Measurements from ENCODE around the gene PTPRN2. TPM values are rescaled to one million over a fixed set of nuclear protein-coding genes. Genes with fewer than 3 reads are reported as not detected.
"Not testable (repeated sequence)": the region's sequence is repeated elsewhere in the genome, so short reads cannot be mapped to it uniquely, and the experiment has no call there.

Gene PTPRN2
- total RNA-seq, 8 experiments from 2014 or later: 0.10 to 19.7 (median 10.8) TPM; not detected in 1

DNA sequence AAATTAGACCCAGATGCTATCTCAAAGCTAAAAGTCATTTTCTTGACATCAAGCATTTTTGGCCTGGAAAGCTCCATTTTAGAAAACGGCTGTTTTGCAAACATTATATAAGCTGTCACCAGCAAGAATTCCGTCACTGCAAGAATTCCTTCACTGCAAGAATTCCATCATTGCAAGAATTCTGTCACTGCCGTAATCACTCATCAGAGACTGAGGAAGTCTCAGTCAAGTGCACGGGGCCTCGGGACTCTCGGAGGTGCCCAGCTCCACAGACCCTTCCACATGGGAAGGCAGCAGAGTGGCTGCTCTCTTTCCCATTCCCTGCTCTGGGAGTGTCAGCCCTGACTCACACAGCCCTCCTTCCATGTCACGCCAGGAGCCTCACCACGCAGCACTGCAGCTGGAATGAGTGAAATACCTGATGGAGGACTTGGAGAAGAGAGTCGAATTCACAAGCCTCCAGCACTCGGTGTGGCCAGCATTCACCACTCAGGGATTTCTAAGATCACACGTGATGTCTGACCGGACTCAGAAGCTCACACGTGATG is 168.3 kb downstream of the PTPRN2 start:
- ATAC-seq (replicated peaks in 6 of 8): no peak
- in situ Hi-C loops (cut with MboI; ENCODE audit: low pct_unique_long_range_greater_than_20kb in 2 of 9, low sequenced_read_pairs in 9 of 9, unreplicated experiment in 9 of 9): no loop called here
- WGBS, 10 experiments: 7 to 83% (median 51%) methylated on average over 1 to 12 of the region's 13 CpGs; no CpG with 5 or more reads in 1 of the 10 experiments
- Histone ChIP-seq H3K4me3 (no peak overlapping the region), H3K27ac (no peak overlapping the region), H3K4me1 (replicated peaks in 1 of 2) (peaks cover 5 to 11% of the 10 kb centered on the region in 2 donors)

DNA sequence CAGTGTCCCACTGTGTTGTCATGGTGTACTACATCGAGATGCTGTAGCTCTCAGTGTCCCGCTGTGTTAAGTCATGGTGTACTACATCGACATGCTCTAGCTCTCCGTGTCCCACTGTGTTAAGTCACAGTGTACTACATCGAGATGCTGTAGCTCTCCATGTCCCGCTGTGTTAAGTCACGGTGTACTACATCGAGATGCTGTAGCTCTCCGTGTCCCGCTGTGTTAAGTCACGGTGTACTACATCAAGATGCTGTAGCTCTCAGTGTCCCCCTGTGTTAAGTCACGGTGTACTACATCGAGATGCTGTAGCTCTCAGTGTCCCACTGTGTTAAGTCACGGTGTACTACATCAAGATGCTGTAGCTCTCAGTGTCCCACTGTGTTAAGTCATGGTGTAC is 169.2 kb downstream of the PTPRN2 start:
- in situ Hi-C loops (cut with MboI; ENCODE audit: low pct_unique_long_range_greater_than_20kb in 2 of 9, low sequenced_read_pairs in 9 of 9, unreplicated experiment in 9 of 9); H3K27ac ChIP-seq; H3K4me3 ChIP-seq; ATAC-seq (replicated peaks in 6 of 8): not testable (repeated sequence)
- WGBS, 10 experiments: 0 to 84% (median 80%) methylated on average over 1 to 9 of the region's 14 CpGs; no CpG with 5 or more reads in 3 of the 10 experiments
- H3K4me1 ChIP-seq (replicated peaks in 1 of 2): peaks cover 8 to 19% of the 10 kb centered on the region in 2 donors

DNA sequence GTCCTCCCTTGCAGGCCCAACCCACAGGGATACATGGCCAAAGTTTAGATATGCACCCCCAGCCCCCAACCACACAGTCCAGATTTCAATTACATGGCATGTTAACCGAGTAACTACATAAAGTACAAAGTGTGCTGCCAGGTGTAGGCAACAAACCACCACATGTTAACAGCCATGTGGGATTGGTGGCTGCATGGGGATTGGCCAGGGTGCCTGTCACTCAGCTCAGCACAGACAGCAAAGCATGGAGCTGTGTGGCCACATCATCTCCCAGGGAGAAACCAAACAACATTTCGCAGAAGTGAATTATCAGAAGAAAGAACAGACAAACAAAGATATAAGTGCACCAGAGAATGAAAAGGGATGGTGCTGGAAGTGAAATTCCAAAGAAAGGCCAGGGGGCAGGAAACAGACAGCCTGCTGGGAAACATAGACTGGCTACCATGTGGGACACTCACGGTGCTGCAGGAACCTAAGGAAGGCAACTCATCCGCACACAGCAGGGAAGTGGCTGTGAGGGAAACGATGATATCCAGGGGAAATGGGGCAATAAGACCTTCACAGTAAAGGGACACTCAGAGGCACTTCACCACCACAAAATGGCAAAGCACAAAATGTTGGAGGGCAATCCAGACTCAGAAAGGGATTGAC is 171.2 kb downstream of the PTPRN2 start:
- in situ Hi-C loops (cut with MboI; ENCODE audit: low pct_unique_long_range_greater_than_20kb in 2 of 9, low sequenced_read_pairs in 9 of 9, unreplicated experiment in 9 of 9): no loop called here
- H3K4me3 ChIP-seq: no peak overlapping the region
- no peak for ATAC-seq (replicated peaks in 6 of 8)
- H3K4me1 ChIP-seq (replicated peaks in 1 of 2): peaks cover 8 to 19% of the 10 kb centered on the region in 2 donors
- H3K27ac ChIP-seq: no peak overlapping the region
- 0 to 90% (median 67%) methylated on average over 1 to 5 of the region's 5 CpGs; no CpG with 5 or more reads in 1 of the 10 experiments for WGBS, 10 experiments

DNA sequence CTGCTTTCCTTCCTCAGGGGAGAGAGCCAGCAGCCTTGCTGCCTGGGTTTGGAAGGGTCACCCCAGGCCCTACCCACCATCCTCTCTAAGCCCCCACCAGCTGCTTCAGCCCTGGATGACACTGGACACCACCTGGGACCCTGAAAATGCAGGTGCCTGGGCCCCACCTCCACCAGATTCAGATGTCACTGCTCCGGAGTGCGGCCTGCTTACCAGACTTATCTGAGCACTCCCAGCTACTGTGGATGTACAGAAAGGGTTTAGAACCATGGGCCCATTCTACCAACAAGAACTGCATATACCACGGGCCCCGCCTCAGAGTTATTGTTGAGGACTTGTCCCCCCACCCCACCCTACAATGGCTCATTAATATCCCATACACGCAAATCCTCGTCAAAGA is 172.3 kb downstream of the PTPRN2 start:
- 29 to 90% (median 64%) methylated on average over 2 to 5 of the region's 6 CpGs; no CpG with 5 or more reads in 6 of the 10 experiments for WGBS, 10 experiments

DNA sequence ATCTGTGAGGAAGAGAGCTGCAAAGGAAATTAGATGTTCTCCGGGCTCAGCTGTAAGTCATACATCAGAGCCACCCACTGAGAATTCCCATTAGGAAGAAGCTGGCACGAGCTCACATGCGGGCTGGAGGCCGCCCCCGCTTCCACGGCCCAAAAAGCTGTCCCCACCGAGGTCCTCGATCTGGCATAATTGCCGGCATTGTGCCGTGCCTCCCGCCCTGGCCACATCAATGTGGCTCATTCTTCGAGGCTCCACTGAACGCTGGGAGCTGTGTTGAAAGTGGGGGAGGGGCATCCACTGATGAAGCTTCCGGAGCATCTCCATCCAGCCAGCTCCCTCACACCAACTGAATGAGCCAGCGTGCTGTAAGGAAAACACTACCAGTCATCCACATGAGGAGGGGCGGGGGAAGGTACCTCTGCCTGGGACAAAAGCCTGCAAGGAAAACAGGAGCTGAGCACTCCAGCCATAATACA is 173.1 kb downstream of the PTPRN2 start:
- H3K27ac ChIP-seq: peak overlapping the region; percentile 76 to 83
- peak overlapping the region in 2 of 5 donors; percentile 8 for H3K4me3 ChIP-seq
- peaks cover 8 to 19% of the 10 kb centered on the region in 2 donors for H3K4me1 ChIP-seq (replicated peaks in 1 of 2)
- in situ Hi-C loops (cut with MboI; ENCODE audit: low pct_unique_long_range_greater_than_20kb in 2 of 9, low sequenced_read_pairs in 9 of 9, unreplicated experiment in 9 of 9): no loop called here
- peak in 5 of 8 experiments; percentile 88 to 93 (median 92) for ATAC-seq (replicated peaks in 6 of 8)
- 8 to 33% (median 29%) methylated on average over 1 to 10 of the region's 16 CpGs; no CpG with 5 or more reads in 5 of the 10 experiments for WGBS, 10 experiments

More for the DNA sequence above, 172.3 kb downstream of the PTPRN2 start:
- in situ Hi-C loops (cut with MboI; ENCODE audit: low pct_unique_long_range_greater_than_20kb in 2 of 9, low sequenced_read_pairs in 9 of 9, unreplicated experiment in 9 of 9): no loop called here
- H3K4me3 ChIP-seq: no peak overlapping the region
- ATAC-seq (replicated peaks in 6 of 8): no peak
- peaks cover 8 to 19% of the 10 kb centered on the region in 2 donors for H3K4me1 ChIP-seq (replicated peaks in 1 of 2)
- H3K27ac ChIP-seq: no peak overlapping the region

DNA sequence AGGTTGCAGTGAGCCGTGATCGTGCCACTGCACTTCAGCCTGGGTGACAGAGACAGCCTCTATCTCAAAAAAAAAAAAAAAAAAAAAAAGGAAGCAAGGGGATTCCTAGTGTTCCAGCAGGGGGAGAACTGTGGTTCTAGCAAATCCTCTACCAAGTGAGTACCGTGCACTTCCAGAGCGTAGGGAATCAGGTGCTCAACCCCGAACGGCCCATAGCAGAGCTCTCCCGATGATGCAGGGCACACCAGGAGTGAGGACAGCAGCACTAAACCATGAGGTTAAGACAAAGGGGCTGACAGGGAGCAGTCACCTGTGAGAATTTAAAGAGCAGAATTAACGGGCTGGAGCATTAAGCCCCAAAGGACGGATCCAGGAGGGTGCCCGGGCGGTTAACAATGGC is 173.6 kb downstream of the PTPRN2 start:
- peaks cover 8 to 19% of the 10 kb centered on the region in 2 donors for H3K4me1 ChIP-seq (replicated peaks in 1 of 2)
- H3K27ac ChIP-seq: peak overlapping the region; percentile 76 to 83
- in situ Hi-C loops (cut with MboI; ENCODE audit: low pct_unique_long_range_greater_than_20kb in 2 of 9, low sequenced_read_pairs in 9 of 9, unreplicated experiment in 9 of 9): no loop called here
- H3K4me3 ChIP-seq: peak overlapping the region in 1 of 5 donors; percentile 8
- ATAC-seq (replicated peaks in 6 of 8): peak in 5 of 8 experiments; percentile 36 to 75 (median 73)
- WGBS, 10 experiments: 9 to 80% (median 55%) methylated on average over 1 to 10 of the region's 11 CpGs; no CpG with 5 or more reads in 2 of the 10 experiments

DNA sequence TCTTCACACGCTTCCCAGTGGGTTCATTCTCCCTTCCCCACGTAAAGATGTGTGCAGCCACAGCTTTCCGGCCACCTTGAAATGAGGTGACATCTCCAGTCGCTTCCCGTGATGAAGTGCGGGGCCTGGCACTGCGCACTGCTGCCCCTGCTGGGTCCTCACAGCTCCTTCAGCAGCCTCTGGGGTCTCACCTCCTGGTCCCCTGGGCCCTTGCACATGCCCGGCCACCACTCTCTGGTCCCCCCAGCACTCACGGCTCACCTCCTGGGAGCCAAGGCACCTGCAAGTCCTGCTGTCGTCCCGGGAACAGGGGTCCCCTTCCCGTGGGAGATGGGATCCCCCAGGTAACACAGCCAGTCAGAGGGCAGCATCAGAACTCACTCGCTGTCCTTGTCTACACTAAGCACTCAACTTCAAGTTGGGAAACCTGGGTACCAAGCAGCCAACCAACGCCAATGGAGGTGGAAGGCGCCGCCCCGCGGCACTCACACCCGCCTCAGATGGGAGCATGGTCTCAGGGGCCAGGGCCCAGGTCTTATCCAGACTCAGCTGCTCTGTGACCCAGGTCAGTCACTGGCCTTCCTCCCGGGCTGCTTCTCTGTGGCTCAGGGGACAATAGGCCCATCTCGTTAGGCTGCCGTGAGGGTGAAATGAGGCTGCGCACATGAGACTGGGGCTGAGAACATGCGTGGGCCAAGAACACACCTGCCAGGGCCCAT is 176.2 kb downstream of the PTPRN2 start:
- no peak for ATAC-seq (replicated peaks in 6 of 8)
- WGBS, 10 experiments: 28 to 93% (median 80%) methylated on average over 2 to 12 of the region's 24 CpGs; no CpG with 5 or more reads in 5 of the 10 experiments
- in situ Hi-C loops (cut with MboI; ENCODE audit: low pct_unique_long_range_greater_than_20kb in 2 of 9, low sequenced_read_pairs in 9 of 9, unreplicated experiment in 9 of 9): no loop called here

DNA sequence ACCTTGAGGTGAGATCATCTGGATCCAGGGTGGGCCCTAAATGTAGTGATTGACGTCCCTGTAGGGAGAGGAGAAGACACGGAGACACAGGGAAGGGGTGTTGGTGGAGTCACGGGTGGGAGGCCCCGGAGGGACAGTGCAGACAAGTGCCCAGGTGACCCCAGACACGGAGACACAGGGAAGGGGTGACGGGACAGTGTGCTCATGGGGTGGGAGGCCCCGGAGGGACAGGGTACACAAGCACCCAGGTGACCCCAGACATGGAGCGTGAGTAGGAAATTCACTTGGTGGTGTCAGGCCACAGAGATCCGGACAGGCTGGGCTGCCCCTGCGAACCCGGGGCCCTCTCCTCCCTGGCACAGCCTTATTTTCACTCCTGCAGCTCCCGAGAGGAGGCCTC is 176.9 kb downstream of the PTPRN2 start:
- no peak overlapping the region for H3K4me3 ChIP-seq
- 7 to 74% (median 18%) methylated on average over 2 to 9 of the region's 12 CpGs; no CpG with 5 or more reads in 5 of the 10 experiments for WGBS, 10 experiments
- no peak for ATAC-seq (replicated peaks in 6 of 8)
- H3K27ac ChIP-seq: no peak overlapping the region
- peaks cover 8 to 19% of the 10 kb centered on the region in 2 donors for H3K4me1 ChIP-seq (replicated peaks in 1 of 2)
- in situ Hi-C loops (cut with MboI; ENCODE audit: low pct_unique_long_range_greater_than_20kb in 2 of 9, low sequenced_read_pairs in 9 of 9, unreplicated experiment in 9 of 9): no loop called here

More for the DNA sequence above, 176.2 kb downstream of the PTPRN2 start:
- Histone ChIP-seq H3K4me3 (no peak overlapping the region), H3K27ac (no peak overlapping the region), H3K4me1 (replicated peaks in 1 of 2) (peaks cover 8 to 19% of the 10 kb centered on the region in 2 donors)

DNA sequence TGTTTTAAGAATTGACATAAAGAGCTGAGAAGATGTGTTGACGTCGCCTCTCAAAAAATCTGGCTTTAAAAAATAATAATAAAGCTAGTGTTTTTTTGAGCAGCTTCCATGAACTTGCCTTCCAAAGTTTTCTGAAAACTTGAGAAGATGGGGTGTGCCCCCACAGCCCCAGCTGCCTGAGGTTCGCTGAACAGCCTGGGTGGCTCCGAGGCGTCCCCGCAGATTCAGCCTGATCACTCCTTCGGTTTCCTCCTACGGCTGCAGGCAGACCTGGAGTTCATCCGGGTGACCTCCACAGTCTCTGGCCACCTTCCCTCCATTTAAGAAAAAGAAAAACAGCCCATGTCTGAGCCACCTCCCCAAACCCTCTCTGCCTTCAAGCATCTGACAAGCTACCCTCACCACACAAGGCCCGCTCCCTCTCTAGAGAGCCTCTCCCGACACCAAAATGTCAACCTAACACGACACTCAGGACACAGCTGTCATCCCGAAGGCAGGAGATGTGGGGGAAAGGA is 177.8 kb downstream of the PTPRN2 start:
- ATAC-seq (replicated peaks in 6 of 8): no peak
- in situ Hi-C loops (cut with MboI; ENCODE audit: low pct_unique_long_range_greater_than_20kb in 2 of 9, low sequenced_read_pairs in 9 of 9, unreplicated experiment in 9 of 9): no loop called here
- Histone ChIP-seq H3K4me3 (no peak overlapping the region), H3K27ac (no peak overlapping the region), H3K4me1 (replicated peaks in 1 of 2) (peaks cover 8 to 14% of the 10 kb centered on the region in 2 donors)
- 0 to 86% (median 30%) methylated on average over 1 to 9 of the region's 13 CpGs; no CpG with 5 or more reads in 3 of the 10 experiments for WGBS, 10 experiments

DNA sequence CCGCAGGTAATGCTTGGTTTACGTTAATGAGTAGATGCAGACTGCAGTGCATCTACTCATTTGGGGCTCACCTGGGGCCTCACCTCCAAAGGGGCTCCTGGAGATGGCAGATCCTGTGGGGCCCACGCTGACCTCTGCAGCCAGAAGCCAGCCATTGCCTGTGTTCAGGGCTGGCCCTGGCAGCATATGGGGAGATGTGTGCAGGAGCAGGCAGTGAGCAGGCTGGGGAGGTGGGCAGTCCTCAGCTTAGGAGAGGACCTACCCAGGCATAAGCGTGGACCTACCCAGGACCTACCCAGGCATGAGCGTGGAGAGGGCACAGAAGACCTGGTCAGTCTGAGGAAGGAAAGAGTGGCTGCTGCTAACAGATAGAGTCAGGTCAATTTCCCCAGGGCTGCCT is 178.5 kb downstream of the PTPRN2 start:
- 35 to 90% (median 65%) methylated on average over 1 to 2 of the region's 5 CpGs; no CpG with 5 or more reads in 4 of the 10 experiments for WGBS, 10 experiments
- no peak for ATAC-seq (replicated peaks in 6 of 8)

DNA sequence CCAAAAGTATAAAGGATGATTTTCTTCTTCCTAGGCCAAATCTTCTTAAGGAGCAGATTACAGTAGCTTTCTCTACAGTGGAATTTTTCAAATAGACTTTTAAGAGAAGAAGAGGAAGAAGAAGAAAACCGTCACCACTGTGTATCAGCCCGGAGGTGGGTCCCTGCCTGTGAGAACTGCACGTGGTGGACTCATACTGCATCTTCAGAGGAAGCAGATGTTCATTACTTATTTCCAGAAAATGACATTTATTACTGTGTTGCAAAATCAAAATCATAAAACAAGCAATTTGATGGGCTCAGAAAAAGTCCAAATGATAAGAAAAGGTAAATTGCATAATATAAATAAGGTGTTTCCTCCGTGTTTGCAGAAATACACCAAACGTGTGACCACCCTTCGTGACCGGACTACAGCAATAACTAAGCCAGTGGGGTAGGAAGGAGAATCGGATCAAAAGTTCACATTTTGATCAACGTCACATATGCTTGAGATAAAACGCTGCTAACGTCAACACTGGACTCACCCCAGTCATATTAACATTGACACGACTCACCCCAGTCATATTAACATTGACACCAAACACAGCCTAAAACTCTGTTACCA is 179.2 kb downstream of the PTPRN2 start:
- WGBS, 10 experiments: 0 to 91% (median 59%) methylated on average over 3 to 12 of the region's 12 CpGs
- in situ Hi-C loops (cut with MboI; ENCODE audit: low pct_unique_long_range_greater_than_20kb in 2 of 9, low sequenced_read_pairs in 9 of 9, unreplicated experiment in 9 of 9): no loop called here
- H3K27ac ChIP-seq: no peak overlapping the region
- H3K4me3 ChIP-seq: no peak overlapping the region
- no peaks in the 10 kb centered on the region for H3K4me1 ChIP-seq (replicated peaks in 1 of 2)
- no peak for ATAC-seq (replicated peaks in 6 of 8)

More for the DNA sequence above, 178.5 kb downstream of the PTPRN2 start:
- no peak overlapping the region for H3K27ac ChIP-seq
- no peak overlapping the region for H3K4me3 ChIP-seq
- in situ Hi-C loops (cut with MboI; ENCODE audit: low pct_unique_long_range_greater_than_20kb in 2 of 9, low sequenced_read_pairs in 9 of 9, unreplicated experiment in 9 of 9): no loop called here
- peaks cover 2 to 7% of the 10 kb centered on the region in 2 donors for H3K4me1 ChIP-seq (replicated peaks in 1 of 2)

DNA sequence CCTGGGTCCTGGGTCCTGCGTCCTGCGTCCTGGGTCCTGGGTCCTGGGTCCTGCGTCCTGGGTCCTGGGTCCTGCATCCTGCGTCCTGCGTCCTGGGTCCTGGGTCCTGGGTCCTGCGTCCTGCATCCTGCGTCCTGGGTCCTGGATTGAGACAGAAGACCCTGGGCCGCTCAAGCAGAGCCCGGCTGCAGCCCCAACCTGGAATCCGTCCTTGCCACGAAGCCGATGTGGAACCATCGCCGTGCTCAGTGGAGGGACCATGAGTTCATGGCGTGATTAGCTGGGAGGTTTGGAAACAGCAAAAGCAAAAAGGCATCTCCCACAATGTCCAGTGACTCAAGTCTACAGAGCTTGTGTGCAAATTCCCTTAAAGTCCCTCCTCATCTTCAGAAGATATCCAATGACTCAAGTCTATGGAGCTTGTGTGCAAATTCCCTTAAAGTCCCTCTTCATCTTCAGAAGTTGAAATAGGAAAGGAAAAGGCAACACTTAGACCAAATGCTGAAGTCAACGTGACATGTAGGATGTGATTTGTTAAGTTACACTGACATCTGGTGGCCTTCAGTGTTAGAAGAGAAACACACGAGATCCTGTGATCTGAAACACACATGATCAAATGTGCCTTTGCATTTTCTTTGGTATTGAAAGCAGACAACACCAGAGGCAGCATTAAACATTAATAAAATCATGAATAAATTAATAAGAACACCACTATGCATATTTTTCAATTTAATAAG is 179.9 kb downstream of the PTPRN2 start:
- in situ Hi-C loops (cut with MboI; ENCODE audit: low pct_unique_long_range_greater_than_20kb in 2 of 9, low sequenced_read_pairs in 9 of 9, unreplicated experiment in 9 of 9): no loop called here
- H3K27ac ChIP-seq: no peak overlapping the region
- ATAC-seq (replicated peaks in 6 of 8): peak; percentile 46 to 88 (median 71)
- no peak overlapping the region for H3K4me3 ChIP-seq
- WGBS, 10 experiments: 0 to 58% (median 32%) methylated on average over 1 to 8 of the region's 17 CpGs
- no peaks in the 10 kb centered on the region for H3K4me1 ChIP-seq (replicated peaks in 1 of 2)
